ENCODE results near the gene SLC25A46.

DNA sequence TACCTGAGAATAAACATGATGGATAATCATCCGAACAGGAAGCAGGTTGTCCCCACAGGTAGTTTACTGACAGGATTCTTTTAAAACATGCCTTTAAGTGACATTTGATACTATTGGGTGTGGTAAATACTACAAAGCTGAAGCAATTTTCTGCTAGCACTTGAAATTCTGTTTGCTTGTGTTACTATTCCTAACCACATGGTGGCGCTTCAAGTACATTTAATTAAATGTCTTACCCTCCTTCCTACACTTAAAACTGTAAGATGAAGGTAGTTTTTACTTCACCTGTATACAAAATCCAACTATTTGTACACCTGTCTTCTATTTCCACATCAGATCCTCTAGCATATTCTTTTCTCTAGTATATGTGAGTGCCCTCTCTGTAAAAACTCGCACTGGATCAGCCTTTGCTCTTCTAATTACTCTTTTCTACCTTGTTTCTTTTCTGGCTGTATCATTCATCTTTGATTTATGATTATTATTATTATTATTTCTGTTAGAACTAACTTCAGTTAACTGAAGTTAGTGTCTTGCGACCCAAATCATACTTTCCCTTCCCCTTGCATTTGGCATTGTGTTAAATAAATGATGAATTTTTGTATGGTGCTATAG, 18.4 kb downstream of the SLC25A46 start:
- TF ChIP-seq, protein P1, sequence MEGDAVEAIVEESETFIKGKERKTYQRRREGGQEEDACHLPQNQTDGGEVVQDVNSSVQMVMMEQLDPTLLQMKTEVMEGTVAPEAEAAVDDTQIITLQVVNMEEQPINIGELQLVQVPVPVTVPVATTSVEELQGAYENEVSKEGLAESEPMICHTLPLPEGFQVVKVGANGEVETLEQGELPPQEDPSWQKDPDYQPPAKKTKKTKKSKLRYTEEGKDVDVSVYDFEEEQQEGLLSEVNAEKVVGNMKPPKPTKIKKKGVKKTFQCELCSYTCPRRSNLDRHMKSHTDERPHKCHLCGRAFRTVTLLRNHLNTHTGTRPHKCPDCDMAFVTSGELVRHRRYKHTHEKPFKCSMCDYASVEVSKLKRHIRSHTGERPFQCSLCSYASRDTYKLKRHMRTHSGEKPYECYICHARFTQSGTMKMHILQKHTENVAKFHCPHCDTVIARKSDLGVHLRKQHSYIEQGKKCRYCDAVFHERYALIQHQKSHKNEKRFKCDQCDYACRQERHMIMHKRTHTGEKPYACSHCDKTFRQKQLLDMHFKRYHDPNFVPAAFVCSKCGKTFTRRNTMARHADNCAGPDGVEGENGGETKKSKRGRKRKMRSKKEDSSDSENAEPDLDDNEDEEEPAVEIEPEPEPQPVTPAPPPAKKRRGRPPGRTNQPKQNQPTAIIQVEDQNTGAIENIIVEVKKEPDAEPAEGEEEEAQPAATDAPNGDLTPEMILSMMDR (conservative IDR thresholded peaks at IDR 0.05 in 1 of 2, IDR thresholded peaks at IDR 0.05 in 1 of 2; ENCODE audit: extremely low read depth in 1 of 2, insufficient read depth in 1 of 2, low read depth in 1 of 2, low read length in 2 of 2) = peak; percentile 52 to 61
- no peak for TF ChIP-seq EZH2 (IDR thresholded peaks at IDR 0.05; ENCODE audit: borderline replicate concordance, low read length)

Measured in mammary epithelial cell (primary cell).